ENCODE results near the gene ELK3. TPM values are rescaled to one million over a fixed set of nuclear protein-coding genes. Genes with fewer than 3 reads are reported as not detected.

ELK3 gene
- total and polyA plus RNA-seq, 10 donors: 14.5 to 92.7 (median 52.9) TPM

GRCh38 chr12:96195845-96196451 lies 1.8 kb downstream of the ELK3 start:
- intact Hi-C loops (cut with DNase I; ENCODE audit: low total_unique reads): no loop called here
- H3K27me3 ChIP-seq (replicated peaks in 1 of 7): no peaks in the 10 kb centered on the region
- peak overlapping the region; percentile 80 to 95 (median 90) for H3K27ac ChIP-seq
- H3K4me1 ChIP-seq: peaks cover 35 to 78% (median 59%) of the 10 kb centered on the region in 6 donors
- peak overlapping the region; percentile 78 to 96 (median 84) for H3K4me3 ChIP-seq
- H3K36me3 ChIP-seq: no peaks in the 10 kb centered on the region
- TF ChIP-seq CTCF (IDR thresholded peaks at IDR 0.05 in 8 of 11, conservative IDR thresholded peaks at IDR 0.05 in 3 of 11) (no peak), POLR2AphosphoS5 (IDR thresholded peaks at IDR 0.05) (peak in 2 of 3 donors; percentile 3 to 49), POLR2A (IDR thresholded peaks at IDR 0.05) (peak in 1 of 3 donors; percentile 21)
- no peaks in the 10 kb centered on the region for H3K9me3 ChIP-seq
- DNase-seq: peak; percentile 83
- WGBS, 5 donors: 4 to 8% (median 5%) methylated on average over 13 to 14 of the region's 14 CpGs

- intact Hi-C loops (cut with DNase I; ENCODE audit: low total_unique reads): no loop called here
- Histone ChIP-seq H3K27me3 (replicated peaks in 1 of 7) (no peaks in the 10 kb centered on the region), H3K27ac (peak overlapping the region; percentile 22 to 95 (median 90)), H3K9me3 (no peaks in the 10 kb centered on the region), H3K36me3 (no peaks in the 10 kb centered on the region), H3K4me3 (peak overlapping the region in 5 of 8 donors; percentile 78 to 96 (median 87)), H3K4me1 (peaks cover 35 to 85% (median 64%) of the 10 kb centered on the region in 6 donors)
- TF ChIP-seq POLR2A (IDR thresholded peaks at IDR 0.05): no peak
- TF ChIP-seq POLR2AphosphoS5 (IDR thresholded peaks at IDR 0.05): no peak
- no peak for TF ChIP-seq CTCF (IDR thresholded peaks at IDR 0.05 in 8 of 11, conservative IDR thresholded peaks at IDR 0.05 in 3 of 11)
- no peak for DNase-seq
- 37 to 61% (median 45%) methylated on average over 6 of the region's 6 CpGs for WGBS, 5 donors
Observed at GRCh38 chr12:96196781-96197180, 2.6 kb downstream of the ELK3 start.

GRCh38 chr12:96197503-96198272 lies 3.5 kb downstream of the ELK3 start:
- TF ChIP-seq POLR2AphosphoS5 (IDR thresholded peaks at IDR 0.05): no peak
- TF ChIP-seq POLR2A (IDR thresholded peaks at IDR 0.05): no peak
- no peak for TF ChIP-seq CTCF (IDR thresholded peaks at IDR 0.05 in 8 of 11, conservative IDR thresholded peaks at IDR 0.05 in 3 of 11)
- H3K36me3 ChIP-seq: peaks cover 0 to 5% (median 0%) of the 10 kb centered on the region in 6 donors
- intact Hi-C loops (cut with DNase I; ENCODE audit: low total_unique reads): no loop called here
- DNase-seq: no peak
- 23 to 48% (median 32%) methylated on average over 3 of the region's 3 CpGs for WGBS, 5 donors
- peak overlapping the region; percentile 10 to 95 (median 90) for H3K27ac ChIP-seq
- no peaks in the 10 kb centered on the region for H3K27me3 ChIP-seq (replicated peaks in 1 of 7)
- H3K4me1 ChIP-seq: peaks cover 35 to 89% (median 67%) of the 10 kb centered on the region in 6 donors
- no peaks in the 10 kb centered on the region for H3K9me3 ChIP-seq
- H3K4me3 ChIP-seq: peak overlapping the region in 2 of 8 donors; percentile 87 to 96

- TF ChIP-seq POLR2AphosphoS5 (IDR thresholded peaks at IDR 0.05) (no peak), POLR2A (IDR thresholded peaks at IDR 0.05) (no peak), CTCF (IDR thresholded peaks at IDR 0.05 in 8 of 11, conservative IDR thresholded peaks at IDR 0.05 in 3 of 11) (no peak)
- H3K4me1 ChIP-seq: peaks cover 35 to 87% (median 62%) of the 10 kb centered on the region in 6 donors
- H3K27ac ChIP-seq: peak overlapping the region; percentile 10 to 95 (median 74)
- H3K4me3 ChIP-seq: no peak overlapping the region
- intact Hi-C loops (cut with DNase I; ENCODE audit: low total_unique reads): no loop called here
- no peak for DNase-seq
- no peaks in the 10 kb centered on the region for H3K9me3 ChIP-seq
- H3K36me3 ChIP-seq: peaks cover 0 to 14% (median 0%) of the 10 kb centered on the region in 6 donors
- H3K27me3 ChIP-seq (replicated peaks in 1 of 7): no peaks in the 10 kb centered on the region
Observed at GRCh38 chr12:96198965-96199364, 4.8 kb downstream of the ELK3 start.

Data from spleen (tissue), 11 donors.